SIG-M5 (cell line): Measurements from ENCODE around the gene AACS.
"Not testable (repeated sequence)": the region's sequence is repeated elsewhere in the genome, so short reads cannot be mapped to it uniquely, and the experiment has no call there.

ENCODE experiments used
- DNase-seq: peaks from one replicate; lab custom pipeline; 2025; lab: John Stamatoyannopoulos, UW

The AACS gene, protein sequence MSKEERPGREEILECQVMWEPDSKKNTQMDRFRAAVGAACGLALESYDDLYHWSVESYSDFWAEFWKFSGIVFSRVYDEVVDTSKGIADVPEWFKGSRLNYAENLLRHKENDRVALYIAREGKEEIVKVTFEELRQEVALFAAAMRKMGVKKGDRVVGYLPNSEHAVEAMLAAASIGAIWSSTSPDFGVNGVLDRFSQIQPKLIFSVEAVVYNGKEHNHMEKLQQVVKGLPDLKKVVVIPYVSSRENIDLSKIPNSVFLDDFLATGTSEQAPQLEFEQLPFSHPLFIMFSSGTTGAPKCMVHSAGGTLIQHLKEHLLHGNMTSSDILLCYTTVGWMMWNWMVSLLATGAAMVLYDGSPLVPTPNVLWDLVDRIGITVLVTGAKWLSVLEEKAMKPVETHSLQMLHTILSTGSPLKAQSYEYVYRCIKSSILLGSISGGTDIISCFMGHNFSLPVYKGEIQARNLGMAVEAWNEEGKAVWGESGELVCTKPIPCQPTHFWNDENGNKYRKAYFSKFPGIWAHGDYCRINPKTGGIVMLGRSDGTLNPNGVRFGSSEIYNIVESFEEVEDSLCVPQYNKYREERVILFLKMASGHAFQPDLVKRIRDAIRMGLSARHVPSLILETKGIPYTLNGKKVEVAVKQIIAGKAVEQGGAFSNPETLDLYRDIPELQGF

DNA sequence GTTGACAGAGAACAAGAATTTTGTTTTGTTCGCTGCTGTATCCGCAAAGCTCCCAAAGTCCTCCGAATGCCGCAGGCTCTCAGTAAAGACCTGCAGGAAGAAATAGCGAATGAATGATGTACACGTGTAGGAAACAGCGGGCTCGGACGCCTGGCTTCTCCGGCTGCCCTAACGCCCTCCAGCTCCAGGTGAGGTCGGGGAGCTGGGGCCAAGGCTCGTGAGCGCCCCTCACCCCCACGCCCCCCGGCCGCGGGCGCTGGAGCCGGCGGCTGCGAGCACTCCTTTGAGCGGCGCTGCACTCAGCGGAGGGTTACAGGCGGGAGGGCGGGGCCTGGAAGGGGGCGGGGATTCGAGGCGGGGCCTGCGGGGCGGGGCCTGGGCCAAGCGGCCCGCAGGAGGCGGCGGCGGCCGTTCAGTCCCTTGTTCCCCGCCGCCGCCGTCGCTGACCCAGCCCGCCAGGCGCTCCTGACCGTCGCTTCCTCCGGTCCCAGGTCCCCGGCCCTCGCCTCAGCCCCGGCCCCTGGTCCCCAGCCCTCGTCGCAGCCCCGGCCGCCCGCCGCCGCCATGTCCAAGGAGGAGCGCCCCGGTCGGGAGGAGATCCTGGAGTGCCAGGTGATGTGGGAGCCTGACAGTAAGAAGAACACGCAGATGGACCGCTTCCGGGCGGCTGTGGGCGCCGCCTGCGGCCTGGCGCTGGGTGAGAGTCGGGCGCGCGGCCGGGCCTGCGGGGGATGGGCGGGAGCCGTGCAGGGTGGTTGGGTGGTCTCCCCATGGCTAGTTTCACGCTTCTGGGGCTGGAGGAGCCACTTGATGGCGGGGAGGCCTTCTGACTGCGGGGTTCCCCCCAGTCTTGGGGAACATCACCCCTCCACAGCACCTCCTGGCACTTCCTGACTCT is at the start of gene AACS:
TSS of gene AACS (plus strand) at position 415 of the 898 bp plus-strand sequence. CDS start at position 565, 150 bp downstream.
- no peak for DNase-seq

DNA sequence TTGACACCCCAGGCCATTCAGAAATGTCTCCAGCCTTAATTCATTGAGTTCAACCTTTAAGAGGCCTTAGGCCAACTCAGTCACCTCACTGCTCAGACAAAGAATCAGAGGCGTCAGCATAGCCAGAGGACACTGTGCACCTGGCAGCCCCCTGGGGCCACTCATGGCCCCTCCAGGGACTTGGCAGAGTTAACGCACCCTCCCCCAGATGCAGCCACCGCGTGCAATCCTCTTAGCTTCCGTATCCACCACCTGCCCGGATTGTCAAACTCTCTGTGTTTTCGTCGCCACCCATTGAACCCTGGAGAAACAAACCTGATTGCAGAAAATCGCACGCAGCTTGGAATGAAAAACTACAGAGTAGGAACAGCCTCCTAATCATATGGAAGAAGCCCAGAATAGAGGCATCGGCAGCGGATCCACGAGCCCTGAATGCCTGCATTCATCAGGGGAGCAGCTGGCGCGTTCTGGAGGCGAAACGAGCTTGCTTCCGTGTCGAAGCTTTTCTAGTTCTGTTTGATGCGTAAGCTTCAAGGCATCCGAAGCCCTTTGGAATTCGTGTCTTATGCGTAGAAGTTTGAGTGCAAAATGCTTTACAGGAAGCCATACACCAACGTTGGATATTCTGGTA is 49.4 kb upstream of the AACS start:
- DNase-seq, result no peak

DNA sequence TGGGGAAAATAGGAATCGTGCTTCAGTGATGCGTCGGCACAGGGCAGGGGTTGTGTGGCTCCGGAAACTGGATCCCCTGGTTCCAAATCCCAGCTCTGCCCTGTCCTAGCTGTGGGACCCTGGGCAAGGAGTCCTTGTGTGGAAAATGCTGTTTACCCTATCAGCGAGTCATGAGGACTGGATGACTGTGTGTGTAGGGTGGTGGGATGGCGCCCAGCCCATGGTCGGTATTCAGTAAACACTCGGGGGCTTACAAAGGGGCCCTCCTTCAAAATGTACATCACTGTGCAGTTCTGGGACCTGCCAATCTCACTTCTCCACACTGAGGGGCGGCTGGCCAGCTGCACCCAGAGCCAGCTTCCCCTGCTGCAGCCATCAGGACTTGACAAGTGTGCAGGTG is 47.4 kb upstream of the AACS start:
- no peak for DNase-seq

GRCh38 chr12:125018356-125018755 is 46.9 kb upstream of the AACS start:
- no peak for DNase-seq

- DNase-seq, result no peak
Observed at GRCh38 chr12:125021096-125021495, 44.1 kb upstream of the AACS start.

GRCh38 chr12:125021771-125022170 is 43.5 kb upstream of the AACS start:
- no peak for DNase-seq

DNA sequence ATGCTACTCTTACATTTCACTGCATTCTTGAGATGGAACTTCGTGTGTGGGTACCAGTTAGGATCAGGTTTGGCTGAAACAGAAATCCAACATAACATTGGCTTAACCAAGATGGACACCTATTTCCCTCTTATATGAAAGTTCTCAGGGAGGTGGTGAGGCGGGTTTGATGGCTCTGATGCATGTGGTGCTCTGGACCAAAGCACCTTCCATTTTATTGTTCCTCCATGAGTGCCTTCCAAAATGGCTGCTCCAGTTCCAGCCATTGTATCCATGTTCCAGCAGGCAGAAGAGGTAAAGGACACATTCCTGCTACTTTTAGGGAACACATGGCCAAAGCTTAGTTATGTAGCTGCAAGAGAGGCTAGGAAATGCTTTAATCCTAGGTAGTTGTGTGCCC is 42.2 kb upstream of the AACS start:
- no peak for DNase-seq

- DNase-seq, result no peak
Observed at GRCh38 chr12:125024949-125025563, 40.2 kb upstream of the AACS start.

GRCh38 chr12:125025606-125026235 is 39.5 kb upstream of the AACS start:
- DNase-seq, result no peak

GRCh38 chr12:125028106-125028505 is 37.1 kb upstream of the AACS start:
- DNase-seq, result no peak

DNA sequence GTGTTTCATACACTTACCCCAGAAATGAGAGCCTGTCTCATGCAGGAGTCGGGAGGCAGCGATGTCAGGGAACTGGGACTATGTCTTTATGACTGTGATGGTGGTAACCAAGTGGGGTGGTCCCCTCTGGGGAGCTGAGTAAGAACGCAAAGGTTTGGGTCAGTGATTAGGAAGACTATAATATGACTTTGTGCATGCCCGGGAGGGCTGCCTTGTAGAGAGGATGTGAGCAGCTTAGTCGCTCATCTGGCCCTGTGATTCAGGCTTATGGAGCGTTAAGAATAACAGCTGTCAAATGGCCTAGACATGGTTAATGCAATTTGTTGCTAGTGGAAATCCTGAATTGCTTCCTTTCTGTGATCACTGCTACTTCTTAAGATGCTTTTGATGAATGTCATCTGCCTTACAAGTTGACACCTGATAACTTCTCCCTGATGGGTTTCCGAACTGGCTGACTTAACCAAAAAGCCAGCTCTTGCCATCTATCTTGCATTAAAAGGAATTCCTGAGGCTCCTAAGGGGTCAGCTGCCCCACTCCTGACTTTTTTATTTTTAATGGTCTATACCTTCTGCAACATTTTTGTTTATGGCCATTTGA is 35.4 kb upstream of the AACS start:
- no peak for DNase-seq

DNA sequence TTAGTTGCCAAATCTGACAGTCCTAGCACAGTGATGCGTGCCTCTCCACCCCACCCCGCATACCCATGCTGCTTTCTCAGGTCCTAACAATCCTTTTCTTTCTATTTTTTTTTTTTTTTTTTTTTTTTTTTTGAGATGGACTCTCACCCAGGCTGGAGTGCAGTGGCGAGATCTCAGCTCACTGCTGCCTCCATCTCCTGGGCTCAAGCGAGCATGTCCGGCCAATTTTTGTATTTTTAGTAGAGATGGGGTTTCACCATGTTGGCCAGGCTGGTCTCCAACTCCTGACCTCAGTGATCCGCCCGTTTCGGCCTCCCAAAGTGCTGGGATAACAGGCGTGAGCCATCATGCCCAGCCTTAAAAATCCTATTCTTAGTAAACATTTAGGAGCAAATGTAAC is 33.8 kb upstream of the AACS start:
- not testable (repeated sequence) for DNase-seq

DNA sequence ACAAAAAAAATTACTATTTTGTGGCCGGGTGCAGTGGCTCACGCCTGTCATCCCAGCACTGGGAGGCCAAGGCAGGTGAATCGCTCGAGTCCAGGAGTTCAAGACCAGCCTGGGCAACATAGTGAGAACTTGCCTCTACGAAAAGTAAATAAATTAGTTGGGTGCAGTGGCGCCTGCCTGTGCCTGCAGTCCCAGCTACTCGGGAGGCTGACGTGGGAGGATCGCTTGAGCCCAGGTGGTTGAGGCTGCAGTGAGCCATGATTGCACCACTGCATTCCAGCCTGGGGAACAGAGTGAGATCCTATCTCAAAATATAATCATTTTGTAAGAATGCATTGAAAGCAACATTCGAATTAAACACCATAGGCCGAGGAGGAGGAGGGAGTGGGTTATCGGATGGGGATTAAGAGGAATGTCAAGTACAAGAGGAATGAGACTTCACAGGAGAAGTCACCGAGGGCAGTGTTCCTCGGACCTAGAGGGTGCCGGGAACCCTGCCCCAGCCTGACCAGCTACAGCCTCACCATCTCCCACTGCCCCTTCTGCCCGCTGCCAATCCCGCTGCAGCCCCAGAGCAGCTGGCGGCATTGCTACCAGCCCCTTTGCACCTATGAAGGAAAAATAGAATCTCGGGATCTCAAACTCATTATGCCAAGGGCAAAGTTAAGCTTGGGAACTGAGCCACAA is 32.6 kb upstream of the AACS start:
- DNase-seq, result no peak

DNA sequence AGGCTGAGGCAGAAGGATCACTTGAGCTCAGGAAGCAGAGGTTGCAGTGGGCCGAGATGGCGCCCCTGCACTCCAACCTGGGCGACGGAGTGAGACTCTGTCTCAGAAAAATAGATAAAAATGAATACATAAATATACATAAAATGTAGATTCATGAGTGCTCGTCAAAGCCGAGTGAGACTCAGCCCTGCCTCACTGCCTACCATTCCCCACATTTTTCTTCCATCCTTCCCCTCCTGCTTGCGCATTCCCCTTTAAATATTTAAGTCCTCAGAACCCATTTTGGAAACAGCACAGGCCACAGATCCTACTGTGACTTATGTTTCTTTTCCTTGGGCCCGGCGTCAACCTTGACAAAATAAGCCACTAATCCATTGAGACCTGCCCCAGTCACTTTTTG is 31.9 kb upstream of the AACS start:
- no peak for DNase-seq

DNA sequence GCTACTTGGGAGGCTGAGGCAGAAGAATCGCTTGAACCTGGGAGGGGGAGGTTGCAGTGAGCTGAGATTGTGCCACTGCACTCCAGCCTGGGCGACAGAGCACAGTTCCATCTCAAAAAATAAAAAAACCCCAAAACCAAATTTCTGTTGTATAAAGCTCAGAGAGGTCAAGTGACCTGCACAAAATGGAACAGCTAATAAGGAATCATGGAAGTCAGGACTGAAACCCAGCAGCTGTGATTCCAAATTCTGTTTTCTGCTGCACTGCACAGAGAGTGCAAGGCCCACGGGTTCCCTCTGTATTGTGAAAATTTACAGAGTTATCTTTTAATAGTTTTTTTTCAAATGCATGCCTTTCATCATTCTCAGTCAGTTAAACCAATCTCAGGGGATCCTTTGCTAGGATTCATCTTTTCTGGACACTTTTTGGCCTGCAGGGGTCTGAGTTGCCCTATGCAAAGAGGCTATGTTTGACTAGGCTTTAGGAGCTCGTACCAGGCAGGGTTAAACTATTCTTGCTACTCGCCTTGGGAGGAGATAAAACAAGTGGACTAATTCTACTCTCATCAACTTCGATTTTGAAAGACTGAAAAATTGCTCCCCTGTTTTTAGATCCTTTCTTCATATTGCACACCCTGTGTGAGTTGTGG is 26.1 kb upstream of the AACS start:
- no peak for DNase-seq

- no peak for DNase-seq
Observed at GRCh38 chr12:125049093-125049458, 16.2 kb upstream of the AACS start.

DNA sequence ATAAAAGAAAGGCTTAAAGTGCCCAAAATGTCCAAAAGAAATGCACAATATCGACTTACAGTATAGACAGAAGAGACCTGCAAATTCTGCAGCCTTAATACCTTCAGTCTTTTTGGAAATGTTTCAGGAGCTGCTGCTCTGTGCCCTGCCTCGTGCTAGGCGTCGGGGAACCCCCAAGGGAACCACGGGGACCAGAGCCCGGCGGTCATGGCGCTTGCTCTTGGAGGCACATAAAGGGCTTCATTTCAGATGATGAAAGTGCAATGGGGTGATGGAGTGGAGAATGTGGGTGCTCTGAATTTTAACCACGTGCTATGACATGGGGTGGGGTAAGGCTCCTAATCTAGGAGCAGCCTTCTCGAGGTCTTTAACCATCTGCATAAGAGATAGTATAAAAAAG is 14.8 kb upstream of the AACS start:
- no peak for DNase-seq

GRCh38 chr12:125050868-125051267 is 14.4 kb upstream of the AACS start:
- no peak for DNase-seq

DNA sequence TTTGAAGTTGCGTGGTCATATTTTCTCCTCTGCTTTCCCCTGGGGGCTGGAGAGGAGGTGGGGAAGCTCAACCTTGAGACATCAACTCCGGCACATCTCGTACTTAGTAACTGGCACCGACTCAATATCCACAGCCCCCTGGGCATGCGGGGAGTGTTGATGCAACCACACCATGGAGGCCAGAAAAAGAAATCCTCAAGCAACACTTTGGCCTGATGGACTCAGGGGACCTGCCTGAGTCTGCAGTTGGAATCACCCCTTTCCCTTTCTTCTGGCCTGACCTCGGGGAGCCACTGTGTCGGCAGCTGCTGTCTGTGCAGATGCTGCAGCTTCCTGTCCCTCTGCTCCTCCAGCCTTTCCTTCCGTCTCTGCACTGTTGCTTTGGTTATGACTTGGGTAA is 11.4 kb upstream of the AACS start:
- no peak for DNase-seq

DNA sequence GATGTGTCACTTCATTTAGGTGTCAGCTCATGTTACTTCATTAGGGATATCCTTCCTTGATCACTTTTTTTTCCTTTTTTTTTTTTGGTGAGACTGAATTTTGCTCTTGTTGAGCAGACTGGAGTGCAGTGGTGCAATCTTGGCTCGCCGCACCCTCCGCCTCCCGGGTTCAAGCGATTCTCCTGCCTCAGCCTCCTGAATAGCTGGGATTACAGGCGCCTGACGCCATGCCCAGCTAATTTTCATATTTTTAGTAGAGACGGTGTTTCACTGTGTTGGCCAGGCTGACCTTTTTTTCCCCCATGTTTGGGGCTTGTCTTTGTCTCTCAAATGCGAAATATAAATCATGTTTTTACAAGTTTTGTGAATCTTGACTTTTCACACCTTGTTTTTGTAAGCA is 9.6 kb upstream of the AACS start:
- no peak for DNase-seq
